ENCODE measurements around the gene BECN2. TPM values are rescaled to one million over a fixed set of nuclear protein-coding genes. Genes with fewer than 3 reads are reported as not detected.

Gene BECN2
- total and polyA plus RNA-seq, 2 of the 13 experiments (the other 11 are each of a cell fraction or from before 2014, with no cell fraction given) = not detected

- TF ChIP-seq ZNF160 (CRISPR knock-in tag; IDR thresholded peaks at IDR 0.05) (no peak), NFE2 (CRISPR knock-in tag; IDR thresholded peaks at IDR 0.05) (no peak), ZBTB34 (CRISPR knock-in tag; IDR thresholded peaks at IDR 0.05) (no peak), ZNF3 (CRISPR knock-in tag; IDR thresholded peaks at IDR 0.05) (no peak), FOXA1 (IDR thresholded peaks at IDR 0.05) (no peak), FOXA1 (CRISPR knock-in tag; IDR thresholded peaks at IDR 0.05) (no peak), ZNF230 (CRISPR knock-in tag; IDR thresholded peaks at IDR 0.05) (no peak), ZNF282 (IDR thresholded peaks at IDR 0.05; ENCODE audit: partially characterized antibody) (no peak), NR2F1 (CRISPR knock-in tag; IDR thresholded peaks at IDR 0.05) (no peak), RBM39 (IDR thresholded peaks at IDR 0.05; ENCODE audit: low read depth, low read length, poor library complexity, severe bottlenecking) (no peak), ZNF615 (CRISPR knock-in tag; IDR thresholded peaks at IDR 0.05; ENCODE audit: borderline replicate concordance) (no peak)
- TF ChIP-seq, protein P1, sequence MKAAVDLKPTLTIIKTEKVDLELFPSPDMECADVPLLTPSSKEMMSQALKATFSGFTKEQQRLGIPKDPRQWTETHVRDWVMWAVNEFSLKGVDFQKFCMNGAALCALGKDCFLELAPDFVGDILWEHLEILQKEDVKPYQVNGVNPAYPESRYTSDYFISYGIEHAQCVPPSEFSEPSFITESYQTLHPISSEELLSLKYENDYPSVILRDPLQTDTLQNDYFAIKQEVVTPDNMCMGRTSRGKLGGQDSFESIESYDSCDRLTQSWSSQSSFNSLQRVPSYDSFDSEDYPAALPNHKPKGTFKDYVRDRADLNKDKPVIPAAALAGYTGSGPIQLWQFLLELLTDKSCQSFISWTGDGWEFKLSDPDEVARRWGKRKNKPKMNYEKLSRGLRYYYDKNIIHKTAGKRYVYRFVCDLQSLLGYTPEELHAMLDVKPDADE (CRISPR knock-in tag; IDR thresholded peaks at IDR 0.05) = no peak
- TF ChIP-seq, protein P2, sequence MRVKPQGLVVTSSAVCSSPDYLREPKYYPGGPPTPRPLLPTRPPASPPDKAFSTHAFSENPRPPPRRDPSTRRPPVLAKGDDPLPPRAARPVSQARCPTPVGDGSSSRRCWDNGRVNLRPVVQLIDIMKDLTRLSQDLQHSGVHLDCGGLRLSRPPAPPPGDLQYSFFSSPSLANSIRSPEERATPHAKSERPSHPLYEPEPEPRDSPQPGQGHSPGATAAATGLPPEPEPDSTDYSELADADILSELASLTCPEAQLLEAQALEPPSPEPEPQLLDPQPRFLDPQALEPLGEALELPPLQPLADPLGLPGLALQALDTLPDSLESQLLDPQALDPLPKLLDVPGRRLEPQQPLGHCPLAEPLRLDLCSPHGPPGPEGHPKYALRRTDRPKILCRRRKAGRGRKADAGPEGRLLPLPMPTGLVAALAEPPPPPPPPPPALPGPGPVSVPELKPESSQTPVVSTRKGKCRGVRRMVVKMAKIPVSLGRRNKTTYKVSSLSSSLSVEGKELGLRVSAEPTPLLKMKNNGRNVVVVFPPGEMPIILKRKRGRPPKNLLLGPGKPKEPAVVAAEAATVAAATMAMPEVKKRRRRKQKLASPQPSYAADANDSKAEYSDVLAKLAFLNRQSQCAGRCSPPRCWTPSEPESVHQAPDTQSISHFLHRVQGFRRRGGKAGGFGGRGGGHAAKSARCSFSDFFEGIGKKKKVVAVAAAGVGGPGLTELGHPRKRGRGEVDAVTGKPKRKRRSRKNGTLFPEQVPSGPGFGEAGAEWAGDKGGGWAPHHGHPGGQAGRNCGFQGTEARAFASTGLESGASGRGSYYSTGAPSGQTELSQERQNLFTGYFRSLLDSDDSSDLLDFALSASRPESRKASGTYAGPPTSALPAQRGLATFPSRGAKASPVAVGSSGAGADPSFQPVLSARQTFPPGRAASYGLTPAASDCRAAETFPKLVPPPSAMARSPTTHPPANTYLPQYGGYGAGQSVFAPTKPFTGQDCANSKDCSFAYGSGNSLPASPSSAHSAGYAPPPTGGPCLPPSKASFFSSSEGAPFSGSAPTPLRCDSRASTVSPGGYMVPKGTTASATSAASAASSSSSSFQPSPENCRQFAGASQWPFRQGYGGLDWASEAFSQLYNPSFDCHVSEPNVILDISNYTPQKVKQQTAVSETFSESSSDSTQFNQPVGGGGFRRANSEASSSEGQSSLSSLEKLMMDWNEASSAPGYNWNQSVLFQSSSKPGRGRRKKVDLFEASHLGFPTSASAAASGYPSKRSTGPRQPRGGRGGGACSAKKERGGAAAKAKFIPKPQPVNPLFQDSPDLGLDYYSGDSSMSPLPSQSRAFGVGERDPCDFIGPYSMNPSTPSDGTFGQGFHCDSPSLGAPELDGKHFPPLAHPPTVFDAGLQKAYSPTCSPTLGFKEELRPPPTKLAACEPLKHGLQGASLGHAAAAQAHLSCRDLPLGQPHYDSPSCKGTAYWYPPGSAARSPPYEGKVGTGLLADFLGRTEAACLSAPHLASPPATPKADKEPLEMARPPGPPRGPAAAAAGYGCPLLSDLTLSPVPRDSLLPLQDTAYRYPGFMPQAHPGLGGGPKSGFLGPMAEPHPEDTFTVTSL (CRISPR knock-in tag; IDR thresholded peaks at IDR 0.05; ENCODE audit: borderline replicate concordance) = no peak
- intact Hi-C loops (cut with micrococcal nuclease; ENCODE audit: unreplicated experiment) (no loop called here), in situ Hi-C loops (cut with HindIII; ENCODE audit: extremely low pct_ligation_motif_present, low pct_unique_long_range_greater_than_20kb) (loop anchor here (25.0 kb wide), 1 partner anchor 462 kb away; the partner anchor contains the start of gene KMO)
- ATAC-seq (peak; percentile 46), FAIRE-seq (no peak), DNase-seq (ENCODE audit: low spot score) (no peak)
- no peaks in the 10 kb centered on the region for H3K79me2 ChIP-seq (ENCODE audit: insufficient read depth, low read length)
- BruUV-seq (replicated peaks) = no TSS peak
- H3K4me3 ChIP-seq (replicated peaks in 1 of 3; ENCODE audit: insufficient read depth in 1 of 3, low read depth in 2 of 3, low read length in 3 of 3) = peak within 1 kb of the TSS in 2 of 3 experiments; percentile 24 to 53; a peak in 3 of 6 replicates
- no peak within 1 kb of the TSS for H3K27ac ChIP-seq (ENCODE audit: extremely low read length, insufficient read depth, low read length)
- no peaks in the 10 kb centered on the region for H3K4me1 ChIP-seq (ENCODE audit: insufficient read depth, low read length)
- H3K9me3 ChIP-seq (ENCODE audit: low read length) = no peaks in the 10 kb centered on the region
- peaks cover 0 to 8% of the 10 kb centered on the region in 2 experiments; a peak in 1 of 5 replicates for H3K27me3 ChIP-seq (ENCODE audit: control insufficient read depth in 1 of 2, insufficient read depth in 2 of 2, low read length in 2 of 2)
- CTCF ChIA-PET (ENCODE audit: low intra/inter-chr PET ratio, low total read pairs) = interaction anchor here (2.4 kb wide), 1 partner anchor 103 kb away, joined by 23 read pairs; no protein-coding TSS in a partner anchor
- no peak within 1 kb of the TSS for H3K9ac ChIP-seq (ENCODE audit: insufficient read depth, low read depth, low read length)
- H3K4me2 ChIP-seq (ENCODE audit: low read depth, low read length) = peak within 1 kb of the TSS; percentile 56
- no peak within 1 kb of the TSS for H2AFZ ChIP-seq (ENCODE audit: low read length)
- POLR2A ChIA-PET = no interaction called here
- no peaks in the 10 kb centered on the region for H4K20me1 ChIP-seq (ENCODE audit: insufficient read depth, low read length)
- WGBS (ENCODE audit: low lambda C conversion rate) = 33% methylated on average over 4 of the region's 4 CpGs
- H3K36me3 ChIP-seq (replicated peaks in 1 of 2; ENCODE audit: control insufficient read depth in 1 of 2, insufficient read depth in 2 of 2, low read length in 2 of 2) = no peaks in the 10 kb centered on the region
Observed at GRCh38 chr1:241999026-241999425, 41.5 kb downstream of the BECN2 start, which contains the start of gene MAP1LC3C. TSS of gene MAP1LC3C (minus strand) at chr1:241999098. CDS start at chr1:241999008, 90 bp downstream.

Measured in HepG2 (cell line).